Measurements from ENCODE around the gene CLINT1. TPM values are rescaled to one million over a fixed set of nuclear protein-coding genes. Genes with fewer than 3 reads are reported as not detected.

Gene CLINT1
- total and polyA plus RNA-seq, 9 of the 15 experiments (the other 6 are each of a cell fraction or from before 2014, with no cell fraction given): 23.6 to 125 (median 71.4) TPM

- TF ChIP-seq BCL6 (CRISPR knock-in tag; IDR thresholded peaks at IDR 0.05) (no peak), L3MBTL2 (IDR thresholded peaks at IDR 0.05) (no peak), KDM5B (IDR thresholded peaks at IDR 0.05; ENCODE audit: insufficient replicate concordance, low read depth, low read length) (no peak), MAFK (IDR thresholded peaks at IDR 0.05; ENCODE audit: low read length) (no peak), TOE1 (IDR thresholded peaks at IDR 0.05; ENCODE audit: borderline replicate concordance) (no peak), TOE1 (CRISPR knock-in tag; IDR thresholded peaks at IDR 0.05; ENCODE audit: borderline replicate concordance, low read depth) (no peak), E2F1 (CRISPR knock-in tag; IDR thresholded peaks at IDR 0.05) (no peak), JUNB (CRISPR knock-in tag; conservative IDR thresholded peaks at IDR 0.05) (no peak), CHCHD3 (CRISPR knock-in tag; IDR thresholded peaks at IDR 0.05) (no peak)
These were observed 23.9 kb downstream of the CLINT1 start (continued) for GRCh38 chr5:157835041-157835440.

- Histone ChIP-seq H3K9ac (ENCODE audit: insufficient read depth in 1 of 2, low read depth in 2 of 2, low read length in 2 of 2) (no peak overlapping the region), H3K27ac (ENCODE audit: extremely low read depth, low read depth, low read length) (no peak overlapping the region), H2AFZ (ENCODE audit: low read depth, low read length) (no peak overlapping the region), H3K4me1 (replicated peaks in 1 of 2; ENCODE audit: control insufficient read depth in 2 of 2, insufficient read depth in 2 of 2, low read length in 2 of 2) (peaks cover 3 to 13% of the 10 kb centered on the region in 2 experiments; a peak in 3 of 5 replicates), H3K79me2 (ENCODE audit: control insufficient read depth, insufficient read depth, low read length) (peaks cover 87% of the 10 kb centered on the region), H4K20me1 (replicated peaks; ENCODE audit: control insufficient read depth, insufficient read depth, low read length) (peaks cover 6% of the 10 kb centered on the region; the same call in 1 of the 2 replicates), H3K4me3 (no peak overlapping the region), H3K27me3 (ENCODE audit: control insufficient read depth in 2 of 2, insufficient read depth in 2 of 2, low read length in 2 of 2) (no peaks in the 10 kb centered on the region), H3K9me1 (ENCODE audit: control insufficient read depth, insufficient read depth, low read length) (no peaks in the 10 kb centered on the region), H3K9me3 (replicated peaks; ENCODE audit: control insufficient read depth, insufficient read depth, low read depth, low read length) (no peaks in the 10 kb centered on the region), H3K36me3 (ENCODE audit: control insufficient read depth, insufficient read depth, low read length) (peaks cover 4% of the 10 kb centered on the region; the same call in 2 of the 3 replicates), H3K4me2 (ENCODE audit: insufficient read depth, low read length) (no peak overlapping the region)
- DNase-seq (ENCODE audit: extremely low read depth in 1 of 4, low spot score in 3 of 4) (peak; percentile 31 to 51 (median 39)), ATAC-seq (peak; percentile 93), FAIRE-seq (peak; percentile 89)
- ChIA-PET POLR2A (interaction anchor here (0.7 to 1.1 kb wide), 5 partner anchors 13 to 475 kb away, joined by 3 to 4 read pairs (median 4); partner anchors contain the start of gene CLINT1), CTCF (ENCODE audit: low intra/inter-chr PET ratio) (no interaction called here)
- intact Hi-C loops (cut with micrococcal nuclease): no loop called here
- no TSS peak for BruUV-seq (replicated peaks)
- WGBS (ENCODE audit: insufficient coverage, low coverage, missing lambda C conversion rate): 80% methylated on average over 4 of the region's 4 CpGs
- in situ Hi-C loops (cut with MboI): no loop called here
- TF ChIP-seq CTCF (IDR thresholded peaks at IDR 0.05 in 2 of 3, conservative IDR thresholded peaks at IDR 0.05 in 1 of 3; ENCODE audit: insufficient read depth in 2 of 3, low read depth in 1 of 3, low read length in 3 of 3): peak; percentile 54 to 60 (median 58)
- TF ChIP-seq SOX6 (IDR thresholded peaks at IDR 0.05): no peak
- no peak for TF ChIP-seq GTF2F1 (IDR thresholded peaks at IDR 0.05; ENCODE audit: low read depth, low read length)
- no peak for TF ChIP-seq CCNT2 (IDR thresholded peaks at IDR 0.05; ENCODE audit: borderline replicate concordance, extremely low read depth, insufficient read length, low read depth, low read length)
- no peak for TF ChIP-seq ILF3 (IDR thresholded peaks at IDR 0.05; ENCODE audit: borderline replicate concordance)
These were observed 29.9 kb downstream of the CLINT1 start for GRCh38 chr5:157828944-157829639.

All from K562 (cell line).